ENCODE results near the gene SEPSECS.

Gene SEPSECS

GRCh38 chr4:25110527-25111329 is 49.5 kb downstream of the SEPSECS start:
- no peak for DNase-seq (ENCODE audit: low read depth in 4 of 4, low spot score in 1 of 4)

- no peak for DNase-seq (ENCODE audit: low read depth in 4 of 4, low spot score in 1 of 4)
Measured at GRCh38 chr4:25109511-25109910, 50.7 kb downstream of the SEPSECS start.

GRCh38 chr4:25108556-25108955 is 51.7 kb downstream of the SEPSECS start:
- no peak for DNase-seq (ENCODE audit: low read depth in 4 of 4, low spot score in 1 of 4)

- DNase-seq (ENCODE audit: low read depth in 4 of 4, low spot score in 1 of 4): no peak
Measured at GRCh38 chr4:25107827-25108516, 52.3 kb downstream of the SEPSECS start.

- no peak for DNase-seq (ENCODE audit: low read depth in 4 of 4, low spot score in 1 of 4)
Measured at GRCh38 chr4:25106363-25107151, 53.7 kb downstream of the SEPSECS start.

- DNase-seq (ENCODE audit: low read depth in 4 of 4, low spot score in 1 of 4): no peak
Measured at GRCh38 chr4:25104591-25104990, 55.7 kb downstream of the SEPSECS start.

GRCh38 chr4:25103418-25103817 is 56.8 kb downstream of the SEPSECS start:
- DNase-seq (ENCODE audit: low read depth in 4 of 4, low spot score in 1 of 4): no peak

GRCh38 chr4:25101836-25102235 is 58.4 kb downstream of the SEPSECS start:
- no peak for DNase-seq (ENCODE audit: low read depth in 4 of 4, low spot score in 1 of 4)

- no peak for DNase-seq (ENCODE audit: low read depth in 4 of 4, low spot score in 1 of 4)
Measured at GRCh38 chr4:25100710-25101109, 59.5 kb downstream of the SEPSECS start.

GRCh38 chr4:25100021-25100555 is 60.2 kb downstream of the SEPSECS start:
- no peak for DNase-seq (ENCODE audit: low read depth in 4 of 4, low spot score in 1 of 4)

- no peak for DNase-seq (ENCODE audit: low read depth in 4 of 4, low spot score in 1 of 4)
Measured at GRCh38 chr4:25098964-25099891, 61.0 kb downstream of the SEPSECS start.

GRCh38 chr4:25096981-25097443 is 63.2 kb downstream of the SEPSECS start:
- DNase-seq (ENCODE audit: low read depth in 4 of 4, low spot score in 1 of 4): no peak

GRCh38 chr4:25096251-25096980 is 63.8 kb downstream of the SEPSECS start:
- DNase-seq (ENCODE audit: low read depth in 4 of 4, low spot score in 1 of 4): no peak

- no peak for DNase-seq (ENCODE audit: low read depth in 4 of 4, low spot score in 1 of 4)
Measured at GRCh38 chr4:25095837-25096236, 64.4 kb downstream of the SEPSECS start.

- DNase-seq (ENCODE audit: low read depth in 4 of 4, low spot score in 1 of 4): no peak
Measured at GRCh38 chr4:25092139-25092538, 68.1 kb downstream of the SEPSECS start.

GRCh38 chr4:25090516-25090915 is 69.7 kb downstream of the SEPSECS start:
- DNase-seq (ENCODE audit: low read depth in 4 of 4, low spot score in 1 of 4): no peak

GRCh38 chr4:25089051-25089763 is 71.0 kb downstream of the SEPSECS start:
- DNase-seq (ENCODE audit: low read depth in 4 of 4, low spot score in 1 of 4): no peak

GRCh38 chr4:25088093-25088952 is 71.9 kb downstream of the SEPSECS start:
- no peak for DNase-seq (ENCODE audit: low read depth in 4 of 4, low spot score in 1 of 4)

Measured in stimulated activated CD4-positive, alpha-beta T cell treated with anti-CD3 and anti-CD28 coated beads, Interleukin-1b, Interleukin-23, amount 100 ng/mL, for 24 hours (primary cell).